Thyroid gland (tissue), 4 donors: ENCODE data around the gene SHC3.

ENCODE experiments used
- CTCF ChIP-seq, 6 experiments: fragments of 200-600 bp in 3 of 6; fragments of 450-650 bp in 3 of 6; sonication (generic) in 3 of 6; IDR thresholded peaks; one replicate each; pipeline ENCODE4 v1.5.1; 2016 to 2019; ENCODE audit warnings: antibody characterized with exemption in 6 of 6, mild to moderate bottlenecking in 2 of 6, inconsistent platforms in 1 of 6, moderate library complexity in 1 of 6
- POLR2A ChIP-seq, 2 donors: fragments of 450-650 bp; IDR thresholded peaks; one replicate each; pipeline ENCODE4 v1.6.1; 2017; ENCODE audit warnings: antibody characterized with exemption in 2 of 2, mild to moderate bottlenecking in 2 of 2, moderate library complexity in 1 of 2

GRCh38 chr9:89173072-89173471 lies 5.5 kb downstream of the SHC3 start:
- TF ChIP-seq CTCF (IDR thresholded peaks at IDR 0.05) (no peak), POLR2A (IDR thresholded peaks at IDR 0.05) (no peak)
